GM19043 (cell line): ENCODE measurements around the gene SHTN1.

Experiments
- ATAC-seq: cut with Tn5 transposase; IDR thresholded peaks from one replicate; pipeline ENCODE4 v1.9.1; 2021; ENCODE audit warnings: low read depth; ENCODE audit not compliant: unreplicated experiment

SHTN1 gene

DNA sequence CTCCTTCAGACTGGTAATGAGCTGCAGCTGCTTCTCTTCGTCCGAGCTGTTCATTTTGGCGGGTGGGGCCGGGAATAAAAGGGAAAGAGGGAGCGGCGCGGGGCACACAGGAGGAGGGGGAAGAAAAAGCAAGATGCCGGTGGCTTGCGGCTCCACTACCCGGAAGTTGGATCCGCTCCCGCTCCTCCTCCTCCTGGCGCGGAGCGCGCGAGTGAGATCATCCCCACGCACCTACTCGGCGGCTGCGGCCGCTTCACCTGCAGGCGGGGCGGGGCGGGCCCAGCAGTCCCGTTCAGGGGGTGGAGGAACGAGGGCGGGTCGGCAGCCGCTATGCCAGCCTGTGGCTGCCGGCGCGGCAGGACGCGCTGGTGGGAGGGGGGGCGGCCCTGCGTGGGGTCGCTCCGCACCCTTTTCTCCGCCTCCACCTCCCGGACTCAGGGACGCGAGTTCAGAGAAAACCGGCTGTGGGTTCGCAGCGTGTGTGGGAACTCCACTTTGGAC, at the start of gene SHTN1:
Gene SHTN1 (minus strand): TSS at position 162 of the 501 bp plus-strand sequence. CDS start 108 bp downstream, at position 54.
- ATAC-seq: peak; percentile 43

GRCh38 chr10:117053482-117053881, 48.5 kb upstream of the SHTN1 start:
- ATAC-seq: no peak

DNA sequence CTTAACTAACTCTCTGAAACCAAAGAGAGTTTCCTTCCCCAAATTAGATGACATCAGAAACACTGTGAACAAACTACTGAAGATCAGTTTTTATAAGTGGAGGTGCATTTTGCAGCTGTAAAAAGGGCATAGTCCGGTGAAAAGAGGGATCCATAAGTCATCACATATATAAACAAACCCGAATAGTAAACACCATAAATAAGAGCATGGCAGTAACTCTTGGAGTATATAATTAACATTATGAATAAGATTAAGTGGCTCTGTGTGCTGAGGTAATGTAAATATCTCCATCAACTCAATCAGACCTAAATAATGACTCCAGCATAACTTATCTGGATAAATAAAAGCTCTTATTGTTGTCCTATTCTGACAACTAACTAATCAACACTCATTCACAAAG, 43.0 kb upstream of the SHTN1 start:
- no peak for ATAC-seq

DNA sequence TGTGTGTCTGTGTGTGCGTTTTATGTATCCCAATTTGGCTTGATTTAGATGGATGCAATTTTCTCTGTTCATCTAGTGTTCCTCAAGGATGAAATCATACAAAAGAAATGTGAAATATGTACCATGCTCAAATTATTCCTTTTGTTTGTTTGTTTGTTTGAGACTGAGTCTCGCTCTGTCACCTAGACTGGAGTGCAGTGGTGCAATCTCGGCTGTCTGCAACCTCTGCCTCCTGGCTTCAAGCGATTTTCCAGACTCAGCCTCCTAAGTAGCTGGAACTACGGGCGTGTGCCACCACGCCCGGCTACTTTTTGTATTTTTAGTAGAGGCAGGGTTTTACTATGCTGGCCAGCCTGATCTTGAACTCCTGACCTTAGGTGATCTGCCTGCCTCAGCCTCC, 11.3 kb upstream of the SHTN1 start:
- no peak for ATAC-seq

GRCh38 chr10:117014835-117015234, 9.8 kb upstream of the SHTN1 start:
- no peak for ATAC-seq

GRCh38 chr10:117007080-117007479, 2.1 kb upstream of the SHTN1 start:
- no peak for ATAC-seq

- peak; percentile 4 for ATAC-seq
These were observed 604 bp upstream of the SHTN1 start for GRCh38 chr10:117005527-117006055.

- peak; percentile 42 for ATAC-seq
These were observed 561 bp downstream of the SHTN1 start for GRCh38 chr10:117004227-117005025.

DNA sequence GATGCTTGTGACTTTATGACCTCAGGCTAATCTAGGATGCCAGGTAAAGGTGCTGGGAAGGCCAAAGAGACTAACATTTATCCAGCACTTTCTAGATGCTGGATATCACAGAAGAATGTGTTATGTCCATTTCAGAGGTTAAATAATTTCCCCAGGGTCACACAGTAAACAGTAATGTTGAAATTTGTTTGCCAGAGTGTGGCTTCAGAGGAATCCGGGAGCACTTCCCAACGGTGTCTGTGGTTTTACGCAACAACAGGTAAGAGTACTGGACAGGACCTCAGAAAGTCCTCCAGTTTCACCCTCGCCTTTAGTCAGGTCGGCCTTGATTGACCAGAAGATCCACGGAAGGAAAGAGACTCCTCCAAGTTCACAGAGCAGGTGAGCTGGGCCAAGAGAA, 1.7 kb downstream of the SHTN1 start:
- no peak for ATAC-seq

DNA sequence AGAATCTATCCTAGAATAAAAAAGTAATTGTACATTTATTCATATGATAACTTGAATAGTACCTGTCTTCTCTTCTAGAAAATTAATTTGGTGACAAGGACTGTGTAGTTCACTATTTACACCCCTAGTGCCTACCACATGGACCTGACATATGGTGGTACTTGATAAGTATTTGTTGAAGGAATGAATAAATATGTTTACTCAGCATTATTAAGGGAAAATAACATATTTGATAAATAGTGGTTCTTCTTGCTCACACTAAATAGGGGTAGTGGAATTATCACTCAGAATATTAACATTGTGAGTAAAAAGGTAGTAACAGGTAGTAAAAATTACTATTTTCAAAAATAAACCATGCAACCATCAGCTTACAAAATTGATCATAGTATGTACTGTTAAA, 2.8 kb downstream of the SHTN1 start:
- no peak for ATAC-seq

GRCh38 chr10:117001144-117001543, 3.8 kb downstream of the SHTN1 start:
- no peak for ATAC-seq

GRCh38 chr10:117000580-117000979, 4.4 kb downstream of the SHTN1 start:
- ATAC-seq: no peak

- no peak for ATAC-seq
These were observed 6.8 kb downstream of the SHTN1 start for GRCh38 chr10:116998172-116998571.

GRCh38 chr10:116997015-116997414, 8.0 kb downstream of the SHTN1 start:
- ATAC-seq: no peak

DNA sequence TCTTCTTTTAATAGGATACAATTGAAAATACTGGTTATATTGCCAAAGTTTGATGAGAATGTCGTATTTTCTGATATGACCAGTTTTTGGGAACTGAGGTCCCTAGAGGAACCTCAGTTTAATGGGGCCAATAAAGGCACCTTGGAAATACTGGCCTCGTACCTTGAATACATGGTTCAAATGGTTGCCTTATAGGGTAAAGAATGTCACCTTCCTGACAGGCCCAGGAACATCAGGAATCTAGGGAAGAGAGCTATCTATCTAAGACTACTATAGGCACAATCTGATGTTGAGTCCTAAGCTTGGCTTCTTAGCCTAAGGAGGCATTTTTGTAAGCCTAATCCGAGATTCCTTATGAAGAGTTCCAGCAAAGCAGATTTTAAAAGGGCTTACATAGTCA, 9.3 kb downstream of the SHTN1 start:
- ATAC-seq: no peak

- no peak for ATAC-seq
These were observed 10.7 kb downstream of the SHTN1 start for GRCh38 chr10:116994113-116994890.

GRCh38 chr10:116993610-116994009, 11.4 kb downstream of the SHTN1 start:
- no peak for ATAC-seq

DNA sequence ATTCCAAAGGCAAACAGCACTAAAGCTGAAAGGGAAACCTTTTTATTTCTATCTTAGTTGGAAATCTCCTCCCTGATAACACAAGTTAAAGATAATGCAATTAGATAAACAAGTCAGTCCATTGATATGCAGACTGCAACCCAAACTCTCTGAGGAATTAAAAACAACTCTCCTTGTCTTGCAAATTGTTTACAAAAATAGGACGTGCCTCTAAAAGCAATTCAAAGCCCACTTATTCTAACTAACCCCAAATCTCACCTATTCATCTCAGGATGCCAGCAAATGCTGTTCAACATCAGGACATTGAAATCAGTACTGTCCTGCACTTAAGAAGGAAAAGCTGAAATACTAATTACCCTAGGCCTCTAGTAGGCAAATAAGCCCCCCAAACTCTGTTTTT, 12.8 kb downstream of the SHTN1 start:
- no peak for ATAC-seq

- ATAC-seq: no peak
These were observed 14.6 kb downstream of the SHTN1 start for GRCh38 chr10:116990276-116990800.

GRCh38 chr10:116989439-116989838, 15.5 kb downstream of the SHTN1 start:
- no peak for ATAC-seq

GRCh38 chr10:116988311-116988710, 16.7 kb downstream of the SHTN1 start:
- ATAC-seq: no peak
